ENCODE measurements around the gene TLK1.

TLK1 gene

DNA sequence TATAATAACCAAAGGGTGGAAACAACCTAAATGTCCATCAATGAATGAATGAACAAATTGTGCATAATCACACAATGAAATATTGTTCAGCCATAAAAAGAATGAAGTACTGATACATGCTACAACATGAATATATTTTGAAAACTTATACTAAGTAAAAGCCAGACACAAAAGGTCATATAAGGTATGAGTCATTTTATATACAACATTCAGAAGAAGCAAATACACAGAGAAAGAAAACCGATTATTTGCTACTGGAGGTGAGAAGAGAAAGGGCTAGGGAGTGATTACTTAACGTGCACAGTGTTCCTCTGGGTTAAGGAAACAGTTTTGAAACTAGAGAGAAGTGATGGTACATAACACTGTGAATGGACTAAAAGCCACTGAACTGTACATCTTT lies 126.4 kb downstream of the TLK1 start:
- 48% methylated on average over 2 of the region's 2 CpGs for WGBS
- no peaks in the 10 kb centered on the region for H3K27me3 ChIP-seq (ENCODE audit: insufficient read depth, low read length)
- H3K4me3 ChIP-seq (ENCODE audit: low read length), result no peak overlapping the region
- H3K9me3 ChIP-seq (ENCODE audit: insufficient read depth, low read depth, low read length), result no peaks in the 10 kb centered on the region
- no peaks in the 10 kb centered on the region for H3K4me1 ChIP-seq (ENCODE audit: insufficient read depth, low read length)
- H3K36me3 ChIP-seq (ENCODE audit: insufficient read depth, low read length), result peaks cover 93% of the 10 kb centered on the region
- no peak overlapping the region for H3K9ac ChIP-seq (ENCODE audit: low read depth, low read length)
- H3K27ac ChIP-seq (ENCODE audit: low read depth, low read length), result no peak overlapping the region

DNA sequence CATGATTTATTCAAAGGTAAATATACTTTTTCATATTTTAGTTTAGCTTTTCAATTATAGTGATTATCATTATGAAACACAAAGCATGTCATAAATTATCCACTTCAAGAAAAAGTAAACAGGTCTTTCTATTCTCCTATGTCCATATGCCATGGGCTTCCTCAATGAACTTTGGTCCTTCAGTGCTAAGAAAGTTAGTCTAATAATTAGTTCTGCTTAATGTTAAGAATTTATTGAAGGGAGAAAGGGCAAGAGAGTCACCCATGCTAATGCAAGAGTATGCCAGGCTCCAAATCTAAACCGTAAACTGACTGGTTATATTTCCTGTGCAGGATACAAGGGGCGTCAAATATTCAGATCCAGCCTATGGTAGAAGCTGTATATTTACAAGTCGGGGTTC lies 135.5 kb downstream of the TLK1 start:
- H3K27ac ChIP-seq (ENCODE audit: low read depth, low read length), result no peak overlapping the region
- no peak overlapping the region for H3K4me3 ChIP-seq (ENCODE audit: low read length)
- H3K9me3 ChIP-seq (ENCODE audit: insufficient read depth, low read depth, low read length), result no peaks in the 10 kb centered on the region
- H3K27me3 ChIP-seq (ENCODE audit: insufficient read depth, low read length), result no peaks in the 10 kb centered on the region
- 91% methylated on average over 3 of the region's 3 CpGs for WGBS
- H3K9ac ChIP-seq (ENCODE audit: low read depth, low read length), result no peak overlapping the region
- peaks cover 70% of the 10 kb centered on the region for H3K36me3 ChIP-seq (ENCODE audit: insufficient read depth, low read length)
- 0 out of 2 replicates have a peak, but pooled peaks cover 2% of the 10 kb centered on the region for H3K4me1 ChIP-seq (ENCODE audit: insufficient read depth, low read length)

DNA sequence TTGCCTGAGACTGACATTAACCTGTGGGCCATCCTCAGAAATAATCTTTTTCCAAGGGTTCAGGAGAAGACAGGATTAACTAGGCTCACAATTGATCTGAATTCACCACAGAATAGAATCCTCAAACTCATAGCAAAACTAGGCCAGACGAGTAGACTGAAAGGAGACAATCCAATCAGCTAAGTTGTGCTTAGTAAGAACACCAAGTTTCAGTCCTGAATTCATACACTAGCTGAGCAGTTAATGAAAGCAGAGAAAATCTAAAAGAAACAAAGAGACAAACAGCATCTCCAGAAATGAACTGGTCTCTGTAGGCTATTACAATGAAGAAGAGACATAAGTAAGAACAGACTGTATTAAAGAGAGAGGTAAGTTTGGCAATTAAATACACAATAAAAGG lies 142.2 kb downstream of the TLK1 start:
- peaks cover 57% of the 10 kb centered on the region for H3K36me3 ChIP-seq (ENCODE audit: insufficient read depth, low read length)
- no peak overlapping the region for H3K4me3 ChIP-seq (ENCODE audit: low read length)
- H3K27ac ChIP-seq (ENCODE audit: low read depth, low read length), result no peak overlapping the region
- H3K27me3 ChIP-seq (ENCODE audit: insufficient read depth, low read length), result no peaks in the 10 kb centered on the region
- WGBS, result 97% methylated on average over 1 of the region's 1 CpG
- no peak overlapping the region for H3K9ac ChIP-seq (ENCODE audit: low read depth, low read length)
- 0 out of 2 replicates have a peak, but pooled peaks cover 2% of the 10 kb centered on the region for H3K4me1 ChIP-seq (ENCODE audit: insufficient read depth, low read length)
- no peaks in the 10 kb centered on the region for H3K9me3 ChIP-seq (ENCODE audit: insufficient read depth, low read depth, low read length)

DNA sequence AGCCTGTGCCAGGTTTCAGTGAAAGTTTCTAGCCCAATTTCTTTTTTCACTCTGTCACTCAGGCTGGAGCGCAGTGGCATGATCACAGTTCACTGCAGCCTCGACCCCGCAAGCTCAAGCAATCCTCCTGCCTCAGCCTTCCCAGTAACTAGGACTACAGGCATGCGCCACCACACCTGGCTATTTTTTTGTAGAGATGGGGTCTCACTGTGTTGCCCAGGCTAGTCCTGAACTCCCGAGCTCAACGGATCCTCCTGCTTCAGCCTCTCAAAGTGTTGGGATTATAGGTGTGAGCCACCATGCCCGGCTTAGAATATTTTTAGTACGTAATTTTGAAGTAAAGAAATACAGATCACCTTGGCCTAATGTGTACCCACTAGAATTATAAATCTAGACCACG lies 144.6 kb downstream of the TLK1 start:
- Histone ChIP-seq H3K4me1 (ENCODE audit: insufficient read depth, low read length) (no peaks in the 10 kb centered on the region), H3K27me3 (ENCODE audit: insufficient read depth, low read length) (no peaks in the 10 kb centered on the region), H3K9me3 (ENCODE audit: insufficient read depth, low read depth, low read length) (no peaks in the 10 kb centered on the region), H3K36me3 (ENCODE audit: insufficient read depth, low read length) (peaks cover 59% of the 10 kb centered on the region), H3K4me3 (ENCODE audit: low read length) (no peak overlapping the region), H3K9ac (ENCODE audit: low read depth, low read length) (no peak overlapping the region), H3K27ac (ENCODE audit: low read depth, low read length) (no peak overlapping the region)
- WGBS, result 97% methylated on average over 8 of the region's 9 CpGs

DNA sequence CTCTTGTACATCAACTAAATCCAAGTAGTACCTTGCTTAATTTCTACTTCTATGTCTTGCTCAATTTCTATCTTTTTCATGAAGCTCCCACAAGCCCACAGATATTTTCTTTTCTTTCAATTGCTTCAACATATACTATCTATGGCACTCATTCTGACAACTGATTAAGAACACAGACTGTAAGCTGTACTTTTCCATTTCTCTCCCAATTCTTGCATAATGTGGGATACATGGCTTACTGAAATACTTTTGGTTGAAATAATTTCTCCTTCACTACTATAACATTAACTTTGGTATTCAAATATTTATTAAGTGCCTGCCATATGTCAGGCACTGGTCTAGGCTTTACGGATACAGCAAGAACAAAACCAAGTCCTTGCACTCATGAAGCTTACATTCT lies 146.8 kb downstream of the TLK1 start:
- no CpG with 5 or more reads among the region's 1 CpG for WGBS
- peaks cover 73% of the 10 kb centered on the region for H3K36me3 ChIP-seq (ENCODE audit: insufficient read depth, low read length)
- H3K9ac ChIP-seq (ENCODE audit: low read depth, low read length), result no peak overlapping the region
- H3K9me3 ChIP-seq (ENCODE audit: insufficient read depth, low read depth, low read length), result no peaks in the 10 kb centered on the region
- H3K27ac ChIP-seq (ENCODE audit: low read depth, low read length), result no peak overlapping the region
- H3K4me3 ChIP-seq (ENCODE audit: low read length), result no peak overlapping the region
- no peaks in the 10 kb centered on the region for H3K27me3 ChIP-seq (ENCODE audit: insufficient read depth, low read length)
- no peaks in the 10 kb centered on the region for H3K4me1 ChIP-seq (ENCODE audit: insufficient read depth, low read length)

DNA sequence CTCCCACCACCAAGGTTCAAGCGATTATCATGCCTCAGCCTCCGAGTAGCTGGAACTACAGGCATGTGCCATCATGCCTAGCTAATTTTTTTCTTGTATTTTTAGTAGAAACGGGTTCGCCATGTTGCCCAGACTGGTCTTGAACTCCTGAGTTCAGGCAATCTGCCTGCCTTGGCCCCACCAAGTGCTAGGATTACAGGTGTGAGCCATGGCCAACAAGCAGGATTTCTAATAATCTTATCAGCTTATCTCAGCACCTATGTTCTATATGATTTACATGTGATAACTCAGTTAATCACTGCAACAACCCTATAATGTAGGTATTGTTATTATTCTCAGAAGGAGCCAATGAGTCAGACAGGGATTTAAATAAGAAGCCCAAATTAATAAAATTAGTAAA lies 151.3 kb downstream of the TLK1 start:
- Histone ChIP-seq H3K9me3 (ENCODE audit: insufficient read depth, low read depth, low read length) (no peaks in the 10 kb centered on the region), H3K27me3 (ENCODE audit: insufficient read depth, low read length) (no peaks in the 10 kb centered on the region), H3K9ac (ENCODE audit: low read depth, low read length) (no peak overlapping the region), H3K27ac (ENCODE audit: low read depth, low read length) (no peak overlapping the region), H3K4me1 (ENCODE audit: insufficient read depth, low read length) (no peaks in the 10 kb centered on the region), H3K36me3 (ENCODE audit: insufficient read depth, low read length) (peaks cover 89% of the 10 kb centered on the region), H3K4me3 (ENCODE audit: low read length) (no peak overlapping the region)
- 96% methylated on average over 4 of the region's 4 CpGs for WGBS

DNA sequence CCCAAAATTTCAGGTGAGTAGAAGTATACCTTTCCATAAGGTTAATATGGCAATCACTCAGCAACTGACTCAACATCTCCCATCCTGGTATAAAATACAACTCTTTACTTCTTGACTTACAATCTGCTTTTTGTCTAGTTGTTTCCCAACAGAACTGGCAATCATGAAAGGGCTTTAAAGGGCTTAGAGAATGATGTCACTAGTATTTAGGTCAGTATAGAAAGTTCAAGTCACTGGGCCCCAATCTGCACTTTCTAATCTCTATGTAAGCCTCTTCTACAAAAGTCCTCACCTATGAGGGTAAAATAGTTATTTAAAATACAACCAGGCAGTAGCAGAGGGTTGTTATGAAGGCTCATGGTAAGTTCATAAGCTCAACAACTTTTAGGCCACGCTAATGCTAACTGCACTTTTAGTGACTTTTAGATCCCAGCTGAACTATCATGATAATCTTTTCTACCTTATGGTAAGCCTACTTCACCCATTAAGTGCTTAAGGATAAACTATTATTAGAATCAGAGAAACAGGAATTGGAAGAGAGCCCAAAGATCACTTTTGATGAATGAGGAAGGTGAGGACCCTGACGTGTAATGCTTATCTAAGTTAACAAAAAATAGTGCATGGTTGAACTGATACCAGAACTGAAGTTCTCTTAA lies 152.0 kb downstream of the TLK1 start:
- Histone ChIP-seq H3K27ac (ENCODE audit: low read depth, low read length) (no peak overlapping the region), H3K9ac (ENCODE audit: low read depth, low read length) (no peak overlapping the region), H3K9me3 (ENCODE audit: insufficient read depth, low read depth, low read length) (no peaks in the 10 kb centered on the region), H3K4me3 (ENCODE audit: low read length) (no peak overlapping the region), H3K4me1 (ENCODE audit: insufficient read depth, low read length) (no peaks in the 10 kb centered on the region), H3K36me3 (ENCODE audit: insufficient read depth, low read length) (peaks cover 88% of the 10 kb centered on the region), H3K27me3 (ENCODE audit: insufficient read depth, low read length) (no peaks in the 10 kb centered on the region)
- WGBS, result 88% methylated on average over 2 of the region's 2 CpGs

DNA sequence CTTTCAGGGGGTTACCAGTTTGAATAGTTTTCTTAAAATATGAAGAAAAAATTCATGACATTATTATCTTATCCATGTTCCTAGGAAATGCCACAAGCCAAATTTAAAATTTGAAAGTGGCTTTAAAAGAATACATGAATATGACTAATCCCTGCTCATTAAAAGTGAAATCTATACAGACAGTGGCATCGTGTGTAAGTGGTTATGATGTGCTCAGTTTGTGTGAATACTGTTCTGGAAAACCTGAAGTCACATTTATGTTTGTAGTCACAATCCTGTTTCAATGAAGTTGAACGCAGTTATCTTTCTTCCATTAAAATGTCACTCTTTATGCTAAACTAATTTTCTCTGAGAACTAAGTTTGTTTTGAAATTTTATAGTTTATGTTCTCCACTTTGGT lies 155.9 kb downstream of the TLK1 start:
- 94% methylated on average over 1 of the region's 2 CpGs for WGBS
- Histone ChIP-seq H3K9ac (ENCODE audit: low read depth, low read length) (no peak overlapping the region), H3K4me3 (ENCODE audit: low read length) (no peak overlapping the region), H3K27me3 (ENCODE audit: insufficient read depth, low read length) (no peaks in the 10 kb centered on the region), H3K9me3 (ENCODE audit: insufficient read depth, low read depth, low read length) (no peaks in the 10 kb centered on the region), H3K36me3 (ENCODE audit: insufficient read depth, low read length) (peaks cover 87% of the 10 kb centered on the region), H3K4me1 (ENCODE audit: insufficient read depth, low read length) (no peaks in the 10 kb centered on the region), H3K27ac (ENCODE audit: low read depth, low read length) (no peak overlapping the region)

DNA sequence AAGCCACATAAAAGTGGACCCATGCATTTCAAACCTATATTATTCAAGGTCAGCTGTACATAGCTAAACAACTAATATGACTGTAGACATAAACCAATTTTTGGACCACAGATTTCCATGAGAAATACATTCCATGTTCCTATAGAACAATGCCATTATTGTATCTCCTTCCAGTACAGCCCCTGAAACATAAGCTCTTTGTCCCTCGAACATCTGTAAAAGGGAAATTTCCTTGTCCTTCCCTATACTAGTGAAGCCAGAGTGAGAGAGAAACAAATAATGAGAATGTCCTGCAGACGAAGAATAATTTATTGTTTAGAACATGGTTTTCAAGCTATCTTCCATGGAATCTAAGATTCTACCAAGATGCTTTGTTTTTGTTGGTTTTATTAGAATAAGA lies 156.3 kb downstream of the TLK1 start:
- Histone ChIP-seq H3K4me3 (ENCODE audit: low read length) (no peak overlapping the region), H3K4me1 (ENCODE audit: insufficient read depth, low read length) (no peaks in the 10 kb centered on the region), H3K9me3 (ENCODE audit: insufficient read depth, low read depth, low read length) (no peaks in the 10 kb centered on the region), H3K27ac (ENCODE audit: low read depth, low read length) (no peak overlapping the region), H3K9ac (ENCODE audit: low read depth, low read length) (no peak overlapping the region), H3K27me3 (ENCODE audit: insufficient read depth, low read length) (no peaks in the 10 kb centered on the region), H3K36me3 (ENCODE audit: insufficient read depth, low read length) (peaks cover 89% of the 10 kb centered on the region)
- 100% methylated on average over 2 of the region's 2 CpGs for WGBS

DNA sequence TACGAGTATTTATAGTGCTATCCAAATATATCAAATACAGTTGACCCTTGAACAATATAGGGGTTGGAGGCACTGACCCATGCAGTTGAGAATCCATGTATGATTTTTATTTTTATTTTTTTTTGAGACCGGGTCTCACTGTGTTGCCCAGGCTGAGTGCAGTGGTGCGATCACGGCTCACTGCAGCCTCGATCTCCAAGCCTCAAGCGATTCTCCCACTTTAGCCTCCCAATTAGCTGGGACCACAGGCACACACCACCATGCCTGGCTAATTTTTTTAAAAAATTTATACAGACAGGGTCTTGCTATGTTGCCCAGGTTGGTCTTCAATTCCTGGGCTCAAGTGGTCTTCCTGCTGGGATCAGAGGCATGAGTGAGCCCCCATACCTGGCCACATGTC lies 161.0 kb downstream of the TLK1 start:
- Histone ChIP-seq H3K4me3 (ENCODE audit: low read length) (no peak overlapping the region), H3K27me3 (ENCODE audit: insufficient read depth, low read length) (no peaks in the 10 kb centered on the region), H3K27ac (ENCODE audit: low read depth, low read length) (no peak overlapping the region), H3K36me3 (ENCODE audit: insufficient read depth, low read length) (peaks cover 81% of the 10 kb centered on the region), H3K9ac (ENCODE audit: low read depth, low read length) (no peak overlapping the region), H3K9me3 (ENCODE audit: insufficient read depth, low read depth, low read length) (no peaks in the 10 kb centered on the region), H3K4me1 (ENCODE audit: insufficient read depth, low read length) (no peaks in the 10 kb centered on the region)
- 86% methylated on average over 5 of the region's 6 CpGs for WGBS

DNA sequence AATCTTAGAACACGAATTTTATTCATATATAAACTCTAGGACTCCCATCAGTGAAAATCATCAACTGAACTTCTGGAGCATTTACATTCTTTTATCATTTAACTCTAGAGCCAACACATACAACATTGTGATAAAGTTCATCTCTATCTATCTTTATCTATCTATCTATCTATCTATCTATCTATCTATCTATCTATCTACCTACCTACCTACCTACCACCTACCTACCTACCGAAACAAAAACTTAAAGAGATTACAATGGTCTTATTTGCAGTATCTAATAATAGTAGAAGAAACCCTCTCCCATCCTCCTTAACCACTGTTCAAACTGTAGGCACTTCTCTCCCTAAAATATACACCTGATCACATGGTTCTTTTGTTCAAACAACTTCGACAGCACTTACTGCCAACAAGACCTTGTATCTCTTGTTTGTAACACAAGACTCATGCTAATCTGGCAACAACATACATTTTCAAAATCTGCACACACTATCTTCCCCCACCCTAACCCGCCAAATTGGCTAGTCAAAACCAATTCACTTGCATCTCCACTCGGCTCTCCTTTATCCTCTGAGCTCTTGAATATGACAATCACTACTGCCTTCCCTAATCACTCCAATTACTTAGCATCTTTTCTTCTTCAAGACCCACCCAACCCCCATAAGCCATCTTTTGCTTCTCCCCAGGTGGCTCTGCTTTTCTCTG lies 162.6 kb downstream of the TLK1 start:
- Histone ChIP-seq H3K9ac (ENCODE audit: low read depth, low read length) (no peak overlapping the region), H3K27me3 (ENCODE audit: insufficient read depth, low read length) (no peaks in the 10 kb centered on the region), H3K4me3 (ENCODE audit: low read length) (no peak overlapping the region), H3K36me3 (ENCODE audit: insufficient read depth, low read length) (peaks cover 81% of the 10 kb centered on the region), H3K4me1 (ENCODE audit: insufficient read depth, low read length) (no peaks in the 10 kb centered on the region), H3K27ac (ENCODE audit: low read depth, low read length) (no peak overlapping the region), H3K9me3 (ENCODE audit: insufficient read depth, low read depth, low read length) (no peaks in the 10 kb centered on the region)
- 90% methylated on average over 5 of the region's 5 CpGs for WGBS

Measured in HUES64 (cell line).